ENCODE measurements around the gene SRGAP2B.
"Not testable (repeated sequence)": the region's sequence is repeated elsewhere in the genome, so short reads cannot be mapped to it uniquely, and the experiment has no call there.

SRGAP2B gene

GRCh38 chr1:144940054-144940453, 155.1 kb downstream of the SRGAP2B start:
- DNase-seq = not testable (repeated sequence)

GRCh38 chr1:144938627-144939026, 156.5 kb downstream of the SRGAP2B start:
- DNase-seq = not testable (repeated sequence)

DNA sequence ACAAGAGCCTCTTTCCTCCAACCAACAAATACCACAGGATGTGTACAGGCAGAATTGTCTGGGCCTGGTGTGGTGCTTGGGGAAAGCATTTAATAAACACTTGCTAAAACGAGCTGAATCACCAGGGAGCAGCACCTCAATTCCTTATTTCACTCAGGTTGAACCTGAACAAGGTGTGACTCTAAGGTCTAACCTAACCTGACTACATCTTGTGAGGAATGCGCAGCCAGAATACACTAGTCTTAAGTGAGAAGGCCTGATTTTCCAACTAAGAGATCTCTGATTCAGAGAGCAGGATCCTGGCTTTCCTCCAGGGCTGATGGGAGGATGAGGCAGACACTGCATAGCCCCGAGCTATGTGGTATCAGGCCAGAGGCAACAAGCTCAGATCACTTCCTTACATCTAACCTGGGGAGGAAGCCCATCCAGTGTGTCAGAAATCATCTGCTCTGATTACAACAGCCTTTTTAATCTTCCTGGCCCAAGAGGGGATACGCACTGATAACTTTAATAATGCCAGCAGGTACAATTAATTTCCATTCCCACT, 158.9 kb downstream of the SRGAP2B start:
- DNase-seq = not testable (repeated sequence)

GRCh38 chr1:144935310-144935709, 159.8 kb downstream of the SRGAP2B start:
- DNase-seq = not testable (repeated sequence)

DNA sequence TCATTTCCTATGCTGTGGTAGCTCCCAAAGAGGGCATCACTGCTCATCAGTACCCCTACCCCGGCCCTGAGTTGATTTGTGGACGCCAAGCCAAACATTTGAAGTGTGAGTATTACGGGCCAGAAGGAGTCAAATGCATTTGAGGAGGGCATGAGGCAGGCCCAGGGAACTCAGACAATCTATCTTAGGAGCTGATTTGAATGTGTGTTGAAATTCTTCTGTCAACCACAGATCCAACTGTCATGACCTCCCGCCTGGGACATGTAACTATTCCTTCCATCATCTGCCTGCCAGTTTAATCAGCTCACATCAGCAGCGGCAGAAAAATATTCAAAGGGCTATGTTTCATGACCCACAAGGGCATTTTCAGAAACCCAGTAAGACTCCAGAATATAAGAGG, 162.1 kb downstream of the SRGAP2B start:
- DNase-seq = not testable (repeated sequence)

- DNase-seq = not testable (repeated sequence)
These were observed 163.0 kb downstream of the SRGAP2B start for GRCh38 chr1:144932153-144932552.

GRCh38 chr1:144931553-144931952, 163.6 kb downstream of the SRGAP2B start:
- not testable (repeated sequence) for DNase-seq

- DNase-seq = not testable (repeated sequence)
These were observed 164.9 kb downstream of the SRGAP2B start for GRCh38 chr1:144930085-144930777.

DNA sequence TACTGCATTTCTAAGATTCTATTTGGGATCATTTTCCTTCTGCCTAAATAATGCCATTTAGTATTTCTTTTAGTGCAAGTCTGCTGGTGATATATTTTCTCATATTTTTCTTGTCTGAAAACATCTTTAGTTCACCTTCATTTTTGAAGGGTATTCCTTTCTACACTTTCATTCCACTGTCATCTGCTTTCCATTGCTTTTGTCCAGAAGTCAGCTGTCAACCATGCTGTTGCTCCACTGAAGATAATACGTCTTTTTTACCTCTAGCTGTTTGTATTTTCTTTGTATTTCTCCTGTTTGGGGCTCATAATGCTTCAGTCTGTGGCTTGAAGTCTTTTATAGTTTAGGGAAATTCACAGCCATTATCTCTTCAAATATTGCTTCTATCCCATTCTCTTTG, 167.8 kb downstream of the SRGAP2B start:
- not testable (repeated sequence) for DNase-seq

GRCh38 chr1:144923640-144924039, 171.5 kb downstream of the SRGAP2B start:
- DNase-seq = not testable (repeated sequence)

GRCh38 chr1:144922785-144923184, 172.3 kb downstream of the SRGAP2B start:
- not testable (repeated sequence) for DNase-seq

DNA sequence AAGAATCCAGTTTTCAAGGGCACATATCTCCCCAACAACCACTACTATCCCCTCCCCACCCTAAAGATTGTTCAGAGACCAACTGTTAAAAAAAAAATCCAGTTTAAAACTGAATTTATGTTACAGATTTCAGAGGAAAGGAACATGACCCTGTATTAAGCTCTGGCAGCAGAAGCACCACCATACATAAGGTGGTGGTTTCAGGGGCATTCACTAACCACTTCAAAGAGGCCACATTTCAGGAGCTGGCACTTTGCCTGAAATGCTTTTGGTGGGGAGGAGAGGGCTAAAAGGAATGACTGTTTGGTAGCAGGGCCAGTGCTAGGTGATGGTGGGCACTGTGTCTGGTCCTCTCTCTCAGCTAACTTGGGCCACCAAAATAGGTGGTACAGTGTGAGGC, 176.0 kb downstream of the SRGAP2B start:
- DNase-seq = not testable (repeated sequence)

- not testable (repeated sequence) for DNase-seq
These were observed 177.0 kb downstream of the SRGAP2B start for GRCh38 chr1:144918027-144918603.

DNA sequence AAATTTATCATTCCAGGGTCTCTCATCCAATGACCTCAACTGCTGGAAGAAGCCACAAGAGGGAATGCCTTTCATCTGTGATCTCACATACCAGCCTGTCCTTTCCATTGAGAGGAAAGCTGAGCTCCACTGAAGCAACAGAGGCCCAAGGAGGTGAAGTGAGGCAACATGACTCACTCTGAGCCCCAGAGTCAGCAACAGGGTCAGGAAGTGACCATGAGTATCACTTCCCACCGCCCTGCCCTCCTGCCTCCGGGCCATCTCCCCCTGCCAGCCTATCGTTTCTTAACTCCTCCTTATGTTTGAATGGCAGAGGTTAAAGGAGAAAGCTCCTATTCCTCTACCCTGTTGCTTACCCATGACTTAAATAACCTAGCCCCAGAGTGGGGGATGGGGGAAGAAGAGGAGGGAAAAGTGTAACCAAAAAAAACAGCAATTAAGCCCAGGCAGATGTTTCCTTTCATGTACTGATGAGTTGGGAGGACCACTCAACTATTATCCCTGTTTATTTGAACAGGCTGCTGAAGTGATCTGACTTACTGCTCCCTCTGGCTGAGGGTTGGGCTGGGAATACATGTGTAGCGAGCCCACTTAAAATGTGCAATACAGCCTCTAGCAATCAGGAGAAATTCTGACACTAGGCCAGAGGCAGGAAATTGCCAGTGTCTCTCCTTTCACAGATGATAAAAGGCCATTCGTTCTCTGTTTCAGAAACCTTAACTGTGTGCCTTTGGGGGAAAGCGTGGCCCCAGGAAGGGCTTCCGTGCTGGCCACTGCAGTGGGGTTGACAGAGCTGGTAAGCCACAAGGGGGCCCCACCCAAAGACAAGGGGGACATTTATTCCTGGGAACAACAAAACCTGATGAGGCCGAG, 177.7 kb downstream of the SRGAP2B start:
- DNase-seq = not testable (repeated sequence)

- not testable (repeated sequence) for DNase-seq
These were observed 181.0 kb downstream of the SRGAP2B start for GRCh38 chr1:144913977-144914734.

DNA sequence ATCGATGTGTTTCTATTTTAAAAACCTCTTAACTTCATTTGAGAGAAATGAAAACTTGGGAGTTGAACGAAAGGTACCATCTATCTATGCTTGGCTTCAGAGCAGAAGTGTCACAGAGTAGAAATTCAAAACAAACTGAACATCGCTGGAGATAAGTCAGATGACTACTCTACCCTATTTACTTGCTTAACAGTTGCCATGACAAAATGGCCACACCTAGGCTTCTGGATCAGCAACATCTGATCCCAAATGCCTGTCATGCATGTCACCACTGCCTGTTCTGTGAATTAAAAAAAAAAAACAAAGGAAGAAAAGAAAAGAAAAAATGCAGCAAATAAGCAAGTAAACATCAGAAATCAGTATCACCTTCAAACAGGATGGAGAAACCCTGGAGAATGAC, 181.7 kb downstream of the SRGAP2B start:
- DNase-seq = not testable (repeated sequence)

DNA sequence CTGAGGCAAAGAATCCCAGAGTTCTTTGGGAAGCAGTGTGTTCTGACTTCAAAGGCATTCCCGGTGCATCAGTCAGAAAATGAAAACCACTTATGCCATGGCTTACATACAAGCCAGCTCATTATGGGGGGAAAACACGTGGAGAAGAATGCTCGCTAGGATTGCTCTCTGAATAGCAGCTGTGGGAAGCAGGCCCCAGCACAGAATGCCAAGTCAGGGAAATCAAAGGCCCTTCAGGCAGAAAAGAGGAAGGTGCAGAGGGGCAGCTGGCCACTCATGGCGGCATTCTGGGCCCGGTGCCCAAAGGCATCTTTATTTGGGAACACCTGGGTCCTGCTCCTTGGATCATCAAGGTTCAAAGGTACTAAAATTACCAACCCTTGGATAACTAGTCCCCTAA, 184.4 kb downstream of the SRGAP2B start:
- not testable (repeated sequence) for DNase-seq

GRCh38 chr1:144900841-144901240, 194.3 kb downstream of the SRGAP2B start:
- DNase-seq = not testable (repeated sequence)

DNA sequence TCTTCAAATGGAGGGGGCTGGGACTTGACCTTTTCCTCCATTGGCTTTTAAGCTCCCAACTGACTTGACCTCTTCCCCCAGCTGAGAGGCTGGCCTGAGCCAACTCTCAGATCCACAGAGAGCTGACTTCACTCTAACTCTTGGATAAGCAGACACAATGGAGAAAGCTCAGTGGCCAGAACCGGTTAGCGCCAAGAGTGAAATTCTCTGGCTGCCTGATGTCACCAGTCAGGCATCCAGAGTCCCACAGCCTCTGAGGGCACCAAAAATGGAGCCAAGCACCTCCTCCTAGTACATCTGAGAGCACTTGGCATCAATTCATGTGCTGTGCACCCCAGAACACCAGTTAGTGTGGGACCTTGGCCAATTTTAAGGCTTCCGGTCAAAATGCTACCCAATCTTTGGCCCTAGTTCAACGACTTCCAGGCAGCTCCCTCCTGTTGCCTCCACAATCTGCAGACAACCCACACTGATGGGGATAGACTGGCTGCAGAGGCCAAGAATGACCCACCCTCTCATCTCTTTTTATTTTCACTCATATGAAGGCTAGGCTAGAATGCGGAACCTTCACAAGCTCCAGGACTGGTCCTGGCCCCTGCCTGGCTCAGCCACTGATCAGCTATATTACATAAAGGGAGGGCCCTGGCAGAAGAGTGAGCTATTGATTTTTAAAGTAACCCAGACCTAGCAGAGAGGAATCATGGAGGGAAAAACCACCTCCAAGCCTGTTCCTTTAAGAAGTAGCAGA, 200.5 kb downstream of the SRGAP2B start:
- DNase-seq = not testable (repeated sequence)

DNA sequence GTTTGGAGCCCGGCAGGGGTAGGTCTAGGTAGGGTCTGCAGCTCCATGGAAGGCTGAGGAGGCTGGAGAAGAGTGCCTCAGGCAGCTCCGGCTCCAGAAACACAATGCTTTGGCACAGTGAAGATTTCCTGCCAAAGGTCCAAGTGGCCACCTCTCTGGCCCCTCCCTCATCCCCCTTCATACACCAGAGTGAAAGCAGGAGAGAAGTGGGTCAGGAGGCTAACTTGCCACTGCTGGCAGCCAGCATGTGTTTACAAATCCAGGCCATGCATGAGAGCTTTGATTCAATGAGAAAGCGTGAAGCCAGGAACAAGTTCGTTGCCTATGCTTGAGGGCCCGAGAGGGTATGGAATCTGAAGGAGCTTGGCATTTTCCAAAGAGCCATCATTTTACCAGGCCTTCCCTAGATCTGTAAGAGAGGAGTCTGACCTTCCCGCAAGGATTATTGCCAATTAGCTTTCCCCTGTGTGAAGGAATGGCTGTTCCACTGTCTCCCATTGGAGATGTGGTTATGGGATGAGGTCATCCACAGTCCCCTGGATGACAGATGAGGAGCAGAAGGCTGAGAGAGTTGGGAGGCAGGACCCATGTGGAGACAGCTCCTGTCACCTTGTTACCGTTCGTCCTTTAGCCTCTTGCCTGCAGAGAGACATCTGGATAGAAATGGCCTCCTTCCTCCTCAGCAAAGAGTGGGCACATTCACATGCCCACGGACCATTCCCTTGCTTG, 201.3 kb downstream of the SRGAP2B start:
- DNase-seq = not testable (repeated sequence)

- not testable (repeated sequence) for DNase-seq
These were observed 202.1 kb downstream of the SRGAP2B start for GRCh38 chr1:144893062-144893461.

Data from NCI-H2171 (cell line).